C1 segment of cervical spinal cord (tissue), 14 donors: ENCODE results near the gene TRAP1.

ENCODE experiments used
- DNase-seq, 14 donors: peaks; one replicate each; lab custom pipeline; 2025; lab: John Stamatoyannopoulos, UW

The TRAP1 gene

GRCh38 chr16:3717235-3718018 is at the start of gene TRAP1:
TRAP1 (minus strand) TSS chr16:3717524; CDS start chr16:3717508, 16 bp downstream.
- DNase-seq, result peak; percentile 20 to 94 (median 82)

GRCh38 chr16:3766177-3766576 is 48.9 kb upstream of the TRAP1 start:
- DNase-seq, result no peak

GRCh38 chr16:3764409-3764808 is 47.1 kb upstream of the TRAP1 start:
- no peak for DNase-seq

- DNase-seq, result peak in 1 of 14 donors; percentile 12
Measured at GRCh38 chr16:3762107-3762750, 44.9 kb upstream of the TRAP1 start.

- DNase-seq, result no peak
Measured at GRCh38 chr16:3761375-3762106, 44.2 kb upstream of the TRAP1 start.

- DNase-seq, result no peak
Measured at GRCh38 chr16:3760518-3760917, 43.2 kb upstream of the TRAP1 start.

- DNase-seq, result peak in 1 of 14 donors; percentile 74
Measured at GRCh38 chr16:3759736-3760135, 42.4 kb upstream of the TRAP1 start.

- no peak for DNase-seq
Measured at GRCh38 chr16:3756113-3756512, 38.8 kb upstream of the TRAP1 start.

- no peak for DNase-seq
Measured at GRCh38 chr16:3755249-3755648, 37.9 kb upstream of the TRAP1 start.

GRCh38 chr16:3754772-3755171 is 37.4 kb upstream of the TRAP1 start:
- DNase-seq, result no peak

GRCh38 chr16:3754081-3754703 is 36.9 kb upstream of the TRAP1 start:
- DNase-seq, result no peak

- peak in 1 of 14 donors; percentile 2 for DNase-seq
Measured at GRCh38 chr16:3752984-3753383, 35.7 kb upstream of the TRAP1 start.

GRCh38 chr16:3751878-3752277 is 34.6 kb upstream of the TRAP1 start:
- no peak for DNase-seq

- no peak for DNase-seq
Measured at GRCh38 chr16:3748307-3748706, 31.0 kb upstream of the TRAP1 start.

- no peak for DNase-seq
Measured at GRCh38 chr16:3745751-3746355, 28.5 kb upstream of the TRAP1 start.

GRCh38 chr16:3744018-3744417 is 26.7 kb upstream of the TRAP1 start:
- DNase-seq, result no peak

- DNase-seq, result no peak
Measured at GRCh38 chr16:3740934-3741333, 23.6 kb upstream of the TRAP1 start.

GRCh38 chr16:3740186-3740585 is 22.9 kb upstream of the TRAP1 start:
- no peak for DNase-seq

GRCh38 chr16:3739636-3740035 is 22.3 kb upstream of the TRAP1 start:
- DNase-seq, result no peak

- DNase-seq, result no peak
Measured at GRCh38 chr16:3738541-3738940, 21.2 kb upstream of the TRAP1 start.

- DNase-seq, result no peak
Measured at GRCh38 chr16:3738128-3738527, 20.8 kb upstream of the TRAP1 start.

GRCh38 chr16:3737181-3737580 is 19.9 kb upstream of the TRAP1 start:
- DNase-seq, result no peak
